Activated naive CD8-positive, alpha-beta T cell treated with anti-CD3 and anti-CD28 coated beads, Interleukin-2, amount 50 U/mL, for 16 hours (primary cell): ENCODE results near the gene TMEM43.

Source experiments
- DNase-seq: peaks from one replicate; pipeline ENCODE4 v3.0.0-alpha.2; 2020; ENCODE audit warnings: low read depth, low spot score

The TMEM43 gene

GRCh38 chr3:14137445-14137844, 12.6 kb downstream of the TMEM43 start:
- DNase-seq = no peak

GRCh38 chr3:14138109-14138877, 13.4 kb downstream of the TMEM43 start:
- DNase-seq = no peak

GRCh38 chr3:14138878-14139655, 14.2 kb downstream of the TMEM43 start:
- no peak for DNase-seq

- DNase-seq = no peak
These were observed 14.9 kb downstream of the TMEM43 start for GRCh38 chr3:14139771-14140170.

GRCh38 chr3:14140668-14141067, 15.8 kb downstream of the TMEM43 start:
- DNase-seq = no peak

GRCh38 chr3:14141144-14141543, 16.3 kb downstream of the TMEM43 start:
- no peak for DNase-seq

- DNase-seq = no peak
These were observed 16.9 kb downstream of the TMEM43 start for GRCh38 chr3:14141602-14142341.

GRCh38 chr3:14142567-14143270, 17.9 kb downstream of the TMEM43 start:
- no peak for DNase-seq

GRCh38 chr3:14143271-14144225, 18.7 kb downstream of the TMEM43 start:
- DNase-seq = no peak

GRCh38 chr3:14144423-14145075, 19.7 kb downstream of the TMEM43 start:
- DNase-seq = no peak

- no peak for DNase-seq
These were observed 20.4 kb downstream of the TMEM43 start for GRCh38 chr3:14145236-14145635.

GRCh38 chr3:14145670-14146380, 21.0 kb downstream of the TMEM43 start:
- DNase-seq = no peak

- DNase-seq = no peak
These were observed 21.7 kb downstream of the TMEM43 start for GRCh38 chr3:14146381-14147065.

GRCh38 chr3:14147066-14147435, 22.2 kb downstream of the TMEM43 start:
- DNase-seq = no peak

- DNase-seq = no peak
These were observed 22.8 kb downstream of the TMEM43 start for GRCh38 chr3:14147617-14148016.

GRCh38 chr3:14148041-14148985, 23.5 kb downstream of the TMEM43 start:
- no peak for DNase-seq

GRCh38 chr3:14150078-14150477, 25.2 kb downstream of the TMEM43 start:
- DNase-seq = no peak
